ENCODE data around the gene CSNK1A1L.

The CSNK1A1L gene

DNA sequence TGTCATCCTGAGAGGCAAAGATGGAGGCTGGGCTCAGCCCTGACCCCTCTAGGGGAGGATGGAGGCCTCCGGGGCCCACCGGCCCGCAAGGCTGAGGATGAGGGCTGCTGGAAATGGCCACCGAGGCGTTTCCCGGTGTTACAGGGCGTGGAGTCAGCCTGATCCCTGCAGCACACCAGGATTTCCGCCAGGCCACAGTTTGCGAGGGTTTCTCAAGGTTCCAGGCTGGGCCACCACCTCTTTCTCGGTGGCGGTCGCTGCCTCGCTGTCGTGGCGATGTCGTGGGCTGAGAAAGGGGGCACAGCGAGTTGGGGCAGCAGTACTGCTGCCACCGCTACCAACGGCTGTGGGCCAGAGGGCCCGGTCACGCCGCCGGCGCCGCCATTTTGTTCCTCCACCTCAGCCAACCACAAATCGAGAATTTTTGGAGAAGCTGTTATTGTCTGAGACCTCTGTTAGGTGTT lies at the start of gene CSNK1A1L:
Gene CSNK1A1L (minus strand): TSS at position 414 of the 464 bp plus-strand sequence. CDS start 408 bp downstream, at position 6.
- no peak for DNase-seq

DNA sequence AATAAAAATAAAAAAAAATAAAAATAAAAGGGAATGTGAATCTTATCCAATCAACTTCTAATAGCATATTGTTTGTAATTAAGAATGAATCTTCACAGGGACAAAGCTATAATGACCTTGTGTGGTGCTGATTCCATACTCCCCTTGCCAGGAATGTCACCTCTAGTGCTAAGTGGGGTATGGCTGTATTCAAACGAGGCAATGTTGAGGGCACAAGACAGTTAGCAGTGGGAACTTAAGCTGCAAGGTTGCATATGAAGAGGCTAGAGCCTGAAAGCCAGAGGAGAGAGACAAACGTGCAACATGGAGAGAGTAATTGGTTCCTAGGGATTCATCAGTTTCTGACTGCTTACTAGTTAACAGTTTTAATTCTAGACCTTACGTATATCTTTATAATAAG lies 43.9 kb upstream of the CSNK1A1L start:
- DNase-seq: no peak

DNA sequence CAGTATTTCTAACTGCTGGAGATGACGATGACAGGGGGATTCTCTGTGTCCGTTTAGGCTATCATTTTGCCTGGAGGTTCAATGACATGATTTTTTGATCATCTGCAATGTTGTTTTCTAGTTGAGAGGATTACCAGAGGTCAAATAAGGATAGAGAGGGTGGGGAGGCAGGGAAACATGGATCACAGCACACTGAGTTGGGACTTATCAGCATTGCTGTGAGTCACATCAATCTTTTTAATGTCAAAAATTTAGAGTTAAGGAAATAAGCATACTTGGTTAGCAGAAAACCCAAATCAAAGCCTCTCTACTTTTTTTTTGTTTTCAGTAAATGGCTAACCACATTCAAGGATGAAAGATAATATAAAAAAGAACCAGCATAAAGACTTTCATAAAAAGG lies 43.0 kb upstream of the CSNK1A1L start:
- no peak for DNase-seq

DNA sequence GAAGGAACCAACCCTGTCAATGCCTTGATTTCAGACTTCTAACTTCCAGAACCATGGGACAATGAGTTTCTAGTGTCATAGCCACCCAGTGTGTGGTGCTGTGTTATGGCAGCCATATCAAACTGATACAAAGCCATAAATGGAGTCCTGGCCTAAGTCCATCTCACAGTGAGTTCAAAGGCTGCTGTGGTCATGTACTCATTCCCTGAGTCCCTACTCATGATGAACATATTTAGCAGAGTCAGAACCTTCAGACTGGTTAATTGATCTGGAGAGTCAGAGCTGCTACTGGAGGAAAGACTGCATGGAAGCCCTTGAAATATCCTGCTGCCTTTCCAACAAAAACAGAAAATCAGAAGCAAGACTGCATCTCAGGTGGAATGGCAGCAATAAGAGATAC lies 39.2 kb upstream of the CSNK1A1L start:
- no peak for DNase-seq

DNA sequence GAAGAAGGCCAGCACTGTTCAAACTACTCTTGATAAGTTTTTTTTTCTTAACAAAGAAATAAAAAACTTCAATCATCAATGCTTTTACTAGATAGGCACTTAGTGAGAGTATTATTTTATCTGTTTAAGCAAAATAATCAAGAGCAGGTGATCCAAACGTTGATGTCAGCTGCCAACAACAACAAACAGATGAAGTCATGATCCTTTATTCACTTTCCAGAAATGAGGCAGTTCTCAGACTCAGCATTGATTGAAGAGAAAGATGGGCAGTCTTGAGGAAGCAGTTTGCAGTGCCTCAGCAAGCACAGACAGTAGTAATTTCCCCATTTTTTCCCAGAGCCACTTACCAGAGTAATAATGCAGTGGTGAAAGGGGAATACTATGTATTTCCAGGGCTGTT lies 38.4 kb upstream of the CSNK1A1L start:
- no peak for DNase-seq

DNA sequence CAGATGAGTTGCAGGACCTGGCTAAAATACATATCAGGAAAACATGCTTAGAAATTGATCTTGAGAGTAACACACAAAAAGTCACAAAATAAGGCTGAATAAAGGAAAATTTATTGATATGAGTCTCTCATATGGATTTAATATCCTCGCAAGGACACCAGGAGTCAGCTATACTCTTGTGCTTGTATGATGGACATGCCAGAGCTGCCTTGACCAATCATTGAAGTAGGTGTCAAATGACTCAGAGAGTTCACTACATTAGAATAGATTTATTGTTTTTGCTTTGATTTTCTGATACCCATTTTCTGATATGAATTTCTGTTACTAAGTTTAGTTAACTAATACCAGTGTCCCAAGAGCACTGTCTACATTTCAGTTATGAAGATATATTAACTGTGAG lies 37.4 kb upstream of the CSNK1A1L start:
- DNase-seq: no peak

DNA sequence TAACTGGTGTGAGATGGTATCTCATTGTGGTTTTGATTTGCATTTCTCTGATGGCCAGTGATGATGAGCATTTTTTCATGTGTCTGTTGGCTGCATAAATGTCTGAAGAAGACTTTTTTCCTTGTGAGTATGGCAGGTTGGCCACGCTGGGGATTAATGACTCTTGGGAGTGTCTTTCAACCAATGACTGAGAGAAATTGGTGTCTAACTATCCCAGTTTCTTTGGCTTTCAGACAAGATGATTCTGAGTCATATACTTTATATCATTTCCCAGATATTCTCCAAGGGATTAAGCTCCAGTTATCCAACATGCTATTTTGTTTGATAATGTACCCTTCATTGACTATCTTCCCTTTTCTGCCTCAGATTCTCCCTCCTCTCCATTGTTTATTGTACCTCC lies 35.5 kb upstream of the CSNK1A1L start:
- no peak for DNase-seq

DNA sequence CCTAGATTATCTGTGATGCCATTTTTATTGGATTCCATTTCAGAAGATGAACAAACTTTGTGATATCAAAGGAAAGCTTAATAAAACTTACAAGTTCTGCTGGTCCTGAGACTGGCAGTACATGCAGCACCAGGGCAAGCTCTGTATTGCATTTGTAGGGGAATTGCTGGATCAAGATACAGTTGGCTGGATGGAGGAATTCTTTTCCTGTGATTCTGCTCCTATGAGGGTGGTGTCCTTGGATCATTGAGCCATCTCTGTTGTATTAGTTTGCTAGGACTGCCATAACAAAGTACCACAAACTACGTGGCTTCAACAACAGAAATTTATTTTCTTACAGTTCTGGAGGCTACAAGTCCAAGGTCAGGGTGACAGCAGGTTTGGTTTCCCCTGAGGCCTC lies 33.9 kb upstream of the CSNK1A1L start:
- no peak for DNase-seq

DNA sequence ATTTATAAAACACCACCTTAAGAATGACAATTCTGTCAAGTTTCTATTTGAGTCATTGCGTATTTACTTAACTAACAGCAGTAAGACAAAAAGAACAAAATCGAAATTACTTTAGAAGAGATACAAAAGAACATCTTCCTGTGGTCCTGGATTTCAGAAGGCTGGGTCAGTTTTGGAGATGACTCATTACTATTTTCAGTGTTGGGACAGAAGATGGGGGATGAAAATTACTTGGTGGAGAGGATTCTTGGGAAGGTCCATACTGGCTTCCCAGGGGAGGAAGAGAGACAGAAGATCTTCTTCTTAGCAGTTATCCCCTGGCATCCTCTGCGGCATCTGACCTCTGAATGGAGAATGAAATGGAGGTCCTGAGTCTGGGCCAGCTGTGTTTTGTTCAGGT lies 33.5 kb upstream of the CSNK1A1L start:
- no peak for DNase-seq

DNA sequence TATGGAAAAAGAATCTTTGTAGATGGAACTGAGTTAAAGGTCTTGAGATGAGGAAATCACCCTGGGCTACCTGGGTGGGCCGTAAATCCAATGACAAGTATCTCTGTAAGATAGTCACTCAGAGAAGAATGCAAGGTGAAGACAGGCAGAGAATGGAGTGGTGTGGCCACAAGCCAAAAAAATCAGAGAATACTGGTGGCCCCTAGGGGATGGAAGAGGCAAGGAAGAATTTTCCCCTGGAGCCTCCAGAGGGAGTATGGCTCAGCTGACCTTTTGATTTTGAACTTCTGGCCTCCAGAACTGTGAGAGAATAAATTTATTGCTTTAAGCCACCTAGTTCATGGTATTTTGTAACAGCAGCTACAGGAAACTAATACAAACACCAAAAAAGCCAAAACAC lies 32.7 kb upstream of the CSNK1A1L start:
- no peak for DNase-seq

DNA sequence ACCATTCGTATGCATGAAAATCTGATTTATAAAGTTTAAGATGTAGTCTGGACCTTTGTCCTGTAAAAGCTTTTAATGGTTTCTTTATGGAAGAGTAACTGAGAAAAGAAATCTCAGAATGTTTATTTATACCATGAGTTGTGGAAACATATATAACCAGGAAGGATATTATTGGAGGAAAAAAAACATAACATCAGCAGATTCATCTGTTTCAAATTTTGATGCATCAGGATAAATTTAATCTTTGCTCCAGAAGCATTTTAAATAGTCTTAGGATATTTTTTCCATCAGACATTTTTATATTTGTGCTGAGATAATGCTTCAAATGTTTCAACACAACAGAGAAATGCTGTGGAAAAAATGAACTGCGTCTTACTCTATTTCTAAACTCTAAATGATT lies 31.2 kb upstream of the CSNK1A1L start:
- DNase-seq: no peak

DNA sequence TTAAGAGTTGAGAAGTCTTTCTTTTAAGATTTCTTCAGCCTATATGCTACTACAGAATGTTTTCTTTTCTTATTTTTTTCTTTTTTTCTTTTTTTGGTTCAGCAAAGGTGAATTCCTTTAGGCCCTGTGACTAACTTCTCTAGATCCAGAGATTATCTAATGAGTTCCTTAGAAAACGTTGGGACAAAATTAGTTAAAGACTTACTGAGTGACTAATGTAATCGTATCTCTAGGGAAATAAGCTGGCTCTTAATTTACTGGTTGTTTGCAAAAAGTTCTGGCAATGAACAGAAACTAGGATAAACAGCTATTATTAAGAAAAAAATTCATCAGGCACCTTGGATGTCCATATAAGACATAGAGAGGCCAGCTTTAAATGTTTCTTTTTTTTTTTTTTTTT lies 30.7 kb upstream of the CSNK1A1L start:
- DNase-seq: no peak

DNA sequence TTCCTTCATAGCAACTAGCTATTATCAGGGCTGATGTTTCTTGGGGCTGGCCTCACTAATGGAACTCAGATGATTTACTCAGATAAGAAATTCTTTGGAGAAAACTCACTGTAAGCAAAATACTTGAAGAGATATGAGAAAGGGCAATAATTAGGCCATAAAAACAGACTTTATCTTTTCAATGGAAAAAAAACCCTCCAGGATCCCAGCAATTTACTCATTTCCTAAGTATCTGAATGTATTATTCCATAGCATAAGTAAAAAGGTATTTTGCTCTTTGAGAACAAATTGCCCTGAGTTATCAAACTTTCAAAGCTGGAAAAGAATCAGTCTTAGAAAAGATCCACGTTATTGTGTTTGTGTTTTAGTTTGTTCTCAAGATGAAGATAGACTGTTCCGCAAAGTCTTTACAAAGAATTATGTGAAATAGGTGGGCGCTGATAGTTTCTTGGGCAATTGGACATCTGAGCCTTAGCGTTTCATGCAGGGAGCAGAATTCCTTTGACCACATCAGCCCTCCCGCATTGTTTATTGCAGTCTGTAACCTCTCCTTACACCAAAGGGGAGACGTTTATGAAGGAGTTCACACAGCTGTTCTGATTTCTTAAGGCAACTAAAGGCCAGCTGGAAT lies 29.1 kb upstream of the CSNK1A1L start:
- no peak for DNase-seq

DNA sequence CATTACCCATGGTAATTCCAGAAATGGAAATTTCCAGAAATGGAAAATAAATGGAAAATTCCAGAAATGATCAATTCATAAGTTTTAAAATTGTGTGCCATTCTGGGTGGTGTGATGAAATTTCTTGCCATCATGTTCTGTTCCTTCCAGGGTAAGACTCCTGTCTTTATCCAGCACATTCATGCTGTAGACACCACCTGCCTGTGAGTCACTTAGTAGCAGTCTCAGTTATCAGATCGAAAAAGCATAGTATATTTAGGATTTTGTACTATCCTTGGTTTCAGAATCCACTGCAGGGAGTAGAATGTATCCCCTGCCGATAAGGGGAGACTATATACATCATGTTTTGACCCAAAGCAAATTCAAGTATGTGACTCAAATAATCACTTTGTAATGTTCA lies 26.7 kb upstream of the CSNK1A1L start:
- DNase-seq: no peak

DNA sequence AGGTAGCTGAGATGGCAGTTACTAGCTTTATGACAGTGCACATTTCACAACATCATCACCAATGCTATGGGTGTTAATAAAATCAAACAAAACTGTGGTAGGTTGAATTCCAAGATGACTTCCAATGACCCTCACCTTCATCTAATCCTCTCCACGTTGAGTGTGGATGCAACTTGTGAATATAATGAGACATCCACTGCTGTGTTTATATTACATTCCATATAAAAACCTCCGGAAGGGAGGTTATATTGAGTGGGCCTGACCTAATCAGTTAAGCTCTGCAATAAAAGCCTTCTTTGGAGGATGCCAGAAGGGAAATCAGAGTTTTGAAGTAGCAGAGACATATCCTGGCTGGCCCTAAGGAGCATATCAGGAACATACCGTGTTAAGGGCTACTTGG lies 25.6 kb upstream of the CSNK1A1L start:
- no peak for DNase-seq

DNA sequence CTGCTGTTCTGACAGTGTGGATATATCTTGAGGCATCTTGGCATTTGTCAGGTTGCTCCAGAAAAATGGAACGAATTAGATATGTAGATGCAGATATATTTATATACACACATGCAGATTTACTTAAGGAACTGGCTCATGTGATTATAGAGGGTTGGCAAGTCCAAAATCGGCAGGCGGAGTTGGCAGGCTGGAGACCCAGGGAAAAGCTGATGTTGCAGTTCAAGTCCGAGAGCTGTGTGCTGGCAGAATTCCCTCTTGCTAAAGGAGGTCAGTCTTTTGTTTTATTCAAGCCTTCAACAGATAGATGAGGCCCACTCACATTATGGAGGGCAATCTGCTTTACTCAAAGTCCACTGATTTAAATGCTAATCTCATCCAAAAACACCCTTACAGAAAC lies 24.4 kb upstream of the CSNK1A1L start:
- no peak for DNase-seq

DNA sequence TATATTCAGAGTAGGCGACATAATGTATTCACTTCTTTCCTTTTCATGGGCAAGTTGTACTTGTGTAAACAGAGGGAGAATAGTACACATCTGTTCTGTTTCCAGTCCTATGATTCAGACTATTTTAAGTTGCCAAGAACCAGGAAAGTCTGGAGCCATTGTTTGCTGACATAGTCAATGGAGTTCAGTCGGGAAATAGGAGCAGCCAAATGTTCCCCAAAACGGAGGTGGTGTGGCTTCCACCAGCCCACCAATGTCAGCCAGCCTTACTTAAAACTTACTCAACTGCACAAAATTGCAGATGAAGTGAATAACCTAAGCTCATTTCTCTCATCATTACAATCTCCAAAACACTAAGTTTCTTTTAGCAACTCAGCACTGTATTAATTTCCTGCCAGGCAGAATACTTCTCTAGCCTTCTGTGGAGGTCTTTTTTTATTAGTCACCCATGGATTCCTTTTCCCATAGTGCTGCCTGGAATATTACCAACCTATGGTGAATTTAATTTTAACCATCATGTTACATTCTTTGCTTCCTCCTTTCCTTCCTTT lies 22.3 kb upstream of the CSNK1A1L start:
- no peak for DNase-seq

DNA sequence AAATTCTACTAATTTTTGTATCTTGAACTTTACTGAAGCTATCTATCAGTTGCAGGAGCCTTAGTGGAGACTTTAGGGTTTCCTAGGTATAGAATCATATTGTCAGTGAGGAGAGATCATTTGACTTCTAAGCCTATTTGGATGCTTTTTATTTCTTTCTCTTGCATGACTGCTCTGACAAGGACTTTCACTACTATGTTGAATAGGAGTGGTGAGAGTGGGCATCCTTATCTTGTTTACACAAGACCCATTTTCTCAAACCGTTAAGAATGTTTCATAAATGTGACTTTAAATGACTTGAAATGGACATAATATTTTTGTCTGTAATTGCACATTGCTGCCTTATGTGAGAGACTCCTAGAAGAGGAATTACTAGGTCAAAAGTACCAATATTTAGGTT lies 17.9 kb upstream of the CSNK1A1L start:
- no peak for DNase-seq

DNA sequence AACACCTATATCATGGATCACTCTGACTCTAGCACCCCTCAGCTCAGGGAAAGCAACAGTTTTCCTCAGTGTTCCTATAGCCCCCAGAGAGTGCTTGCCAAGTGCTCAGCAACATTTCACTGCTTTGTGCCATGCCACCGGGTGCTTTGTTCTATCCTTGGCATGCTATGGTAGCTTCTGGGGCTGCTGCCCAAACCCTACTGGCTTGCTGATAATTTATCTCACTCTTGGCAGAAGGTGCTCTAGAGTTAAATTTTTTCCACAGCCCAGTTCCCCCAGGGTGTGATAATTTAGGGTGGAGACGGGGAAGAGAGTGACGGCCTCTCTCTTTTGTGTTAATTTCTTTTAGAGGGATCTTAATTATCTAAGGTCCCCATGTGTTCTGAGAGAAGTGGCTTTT lies 12.6 kb upstream of the CSNK1A1L start:
- no peak for DNase-seq

DNA sequence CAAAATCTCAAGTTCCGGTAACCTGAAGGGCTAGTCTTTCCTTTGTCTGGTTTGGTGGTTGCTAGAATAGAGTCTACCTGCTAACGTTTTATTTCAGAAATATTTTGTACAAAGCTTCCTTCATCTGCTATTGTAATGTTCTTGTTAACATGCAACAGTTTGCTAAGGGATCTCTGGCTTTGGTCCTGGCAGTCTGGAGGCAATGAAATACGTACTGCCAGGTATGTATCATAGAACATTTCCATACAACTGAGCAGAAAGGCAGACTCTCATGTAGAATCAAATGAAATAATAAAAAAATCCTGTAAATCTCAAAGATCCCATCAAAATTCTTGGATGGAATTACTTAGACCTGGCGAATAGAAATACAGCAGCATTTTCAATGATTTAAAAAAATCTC lies 8.8 kb upstream of the CSNK1A1L start:
- no peak for DNase-seq

DNA sequence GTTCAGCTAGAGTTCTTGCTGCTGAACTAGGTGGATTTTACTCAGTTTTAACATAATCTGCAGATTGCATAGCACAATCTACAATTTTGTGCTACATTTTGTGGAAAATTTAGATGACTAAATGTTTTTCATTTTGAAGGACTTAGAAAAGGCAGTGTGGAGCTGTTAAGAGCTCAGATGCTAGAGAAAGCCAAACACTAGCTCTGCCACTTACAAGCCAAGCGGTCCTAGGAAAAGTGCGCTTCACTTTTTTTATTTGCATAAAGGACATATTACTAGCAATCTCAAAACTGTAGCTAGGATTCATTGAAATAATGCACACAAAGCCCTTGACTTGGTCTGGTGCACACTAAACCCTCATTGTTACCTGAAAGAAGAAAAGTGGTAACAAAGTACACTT lies 8.1 kb upstream of the CSNK1A1L start:
- no peak for DNase-seq

DNA sequence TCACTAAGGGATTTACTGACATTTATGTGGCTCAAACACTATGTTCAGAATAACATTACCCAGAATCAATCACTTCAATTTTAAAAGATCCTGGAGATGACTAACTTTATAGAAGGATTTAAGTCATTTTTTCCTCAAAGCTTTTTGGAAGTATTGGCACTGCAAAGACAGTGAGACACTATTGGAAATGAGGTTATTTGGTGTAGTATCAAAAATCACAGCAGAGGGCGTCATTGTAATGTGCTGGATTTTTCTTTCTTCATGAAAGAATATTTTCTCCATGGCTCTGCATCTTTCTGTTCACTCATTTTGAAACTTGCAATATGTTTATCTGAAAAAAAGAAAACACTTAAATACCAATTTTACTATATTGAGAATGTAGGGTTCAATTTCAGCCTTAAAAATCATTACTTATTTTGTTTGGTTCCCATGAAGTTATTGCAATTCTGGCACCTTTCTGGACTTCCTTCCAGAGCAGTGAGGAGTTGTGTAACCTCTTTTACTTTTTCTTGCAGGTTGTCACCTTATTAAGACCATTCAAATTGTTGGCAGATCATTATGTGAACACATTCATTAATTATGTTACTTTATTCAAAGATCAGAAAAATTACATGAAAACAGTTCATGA lies 3.7 kb upstream of the CSNK1A1L start:
- DNase-seq: no peak

DNA sequence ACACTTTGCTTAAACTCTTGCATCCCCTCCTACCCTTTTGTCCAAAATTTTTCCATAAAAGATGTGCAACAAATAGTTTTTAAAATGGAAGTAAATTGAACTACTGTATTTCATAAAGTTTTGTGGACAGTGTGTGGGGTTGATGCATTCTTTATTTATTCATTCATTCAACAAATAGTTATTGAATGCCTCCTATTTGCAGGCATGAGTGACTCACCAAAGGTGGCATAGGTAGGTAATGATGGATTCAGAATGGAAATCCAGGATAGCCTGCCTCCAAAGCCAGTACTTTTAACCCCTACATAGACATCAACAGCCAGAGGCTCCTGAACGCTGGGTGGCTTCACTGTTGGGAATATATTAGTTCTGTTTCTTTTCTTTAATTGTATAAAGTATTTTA lies 2.4 kb upstream of the CSNK1A1L start:
- DNase-seq: no peak

DNA sequence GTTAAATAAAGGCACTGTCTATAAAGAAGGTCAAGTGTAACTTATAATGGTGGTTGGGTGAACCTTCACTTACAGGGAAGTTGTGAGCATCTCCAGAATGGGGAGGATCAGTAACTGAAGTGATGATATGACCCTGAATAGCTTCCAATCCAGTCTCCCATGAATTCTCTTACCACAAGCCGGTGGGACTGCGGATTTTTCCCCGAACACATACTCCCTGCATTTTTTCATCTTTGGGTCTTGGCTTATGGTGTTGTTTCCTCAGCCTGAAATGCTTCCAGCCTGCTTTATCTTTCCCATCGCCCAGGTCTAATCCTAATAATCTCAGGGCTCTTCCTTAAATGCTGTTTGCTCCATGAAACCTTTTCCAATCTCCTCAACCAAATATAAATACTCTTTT lies 2.0 kb upstream of the CSNK1A1L start:
- no peak for DNase-seq

DNA sequence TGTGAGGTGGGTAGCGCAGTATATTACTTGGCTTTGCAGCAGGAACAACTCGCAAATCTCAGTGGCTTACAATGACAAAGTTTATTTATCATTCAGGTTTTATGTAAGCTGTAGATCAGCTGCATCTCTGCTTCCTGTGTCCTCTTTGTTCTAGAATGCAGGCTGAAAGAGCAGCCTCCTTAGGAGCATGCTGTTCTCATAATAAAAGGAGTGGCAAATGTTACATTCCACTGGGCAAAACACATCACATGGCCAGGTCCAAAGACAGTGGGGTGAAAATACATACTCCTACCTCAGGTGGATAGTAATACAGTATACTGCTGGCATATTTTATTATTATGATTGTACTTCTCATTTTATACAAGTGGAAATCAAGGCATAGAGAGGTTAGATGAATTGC lies 1.2 kb upstream of the CSNK1A1L start:
- no peak for DNase-seq

Measured in stimulated activated naive CD4-positive, alpha-beta T cell (primary cell).